ENCODE results near the gene AKAP13.

DNA sequence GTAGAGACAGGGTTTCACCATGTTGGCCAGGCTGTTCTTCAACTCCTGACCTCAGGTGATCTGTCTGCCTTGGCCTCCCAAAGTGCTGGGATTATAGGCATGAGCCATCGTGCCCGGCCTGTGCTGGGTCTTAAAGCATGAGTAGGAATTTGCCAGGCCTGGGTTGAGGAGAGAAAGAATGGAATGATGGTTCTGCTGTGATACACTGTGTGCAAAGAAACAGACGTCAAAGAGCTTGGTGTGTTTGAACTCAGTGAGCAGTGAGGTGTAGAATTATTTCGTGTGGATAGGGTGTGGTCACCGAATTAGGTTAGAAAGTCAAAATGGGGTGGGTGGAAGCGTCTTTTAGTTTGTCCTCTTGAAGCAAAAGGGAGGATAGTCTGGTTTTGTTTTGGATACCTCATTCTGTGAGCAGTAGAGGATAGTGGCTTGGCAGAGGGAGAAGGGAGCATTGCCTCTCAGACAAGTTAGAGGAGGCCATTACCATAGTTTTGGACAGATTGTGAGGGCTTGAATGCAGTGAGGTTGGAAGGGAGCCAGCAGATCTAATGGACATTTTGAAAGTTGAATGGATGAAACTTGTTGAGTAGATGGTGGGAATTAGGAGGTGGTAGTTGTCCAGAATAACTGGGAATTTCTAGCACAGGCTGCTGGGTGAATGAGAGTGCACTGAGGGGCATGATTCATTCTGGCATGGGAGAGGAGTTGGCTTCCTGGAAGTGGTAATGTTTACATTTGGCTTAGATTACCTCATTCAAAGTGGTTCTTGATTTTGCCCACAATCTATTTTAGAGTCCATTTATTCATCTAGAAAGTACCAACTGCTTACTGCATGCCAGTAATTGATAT lies 27.2 kb downstream of the AKAP13 start:
- TF ChIP-seq, protein P1, sequence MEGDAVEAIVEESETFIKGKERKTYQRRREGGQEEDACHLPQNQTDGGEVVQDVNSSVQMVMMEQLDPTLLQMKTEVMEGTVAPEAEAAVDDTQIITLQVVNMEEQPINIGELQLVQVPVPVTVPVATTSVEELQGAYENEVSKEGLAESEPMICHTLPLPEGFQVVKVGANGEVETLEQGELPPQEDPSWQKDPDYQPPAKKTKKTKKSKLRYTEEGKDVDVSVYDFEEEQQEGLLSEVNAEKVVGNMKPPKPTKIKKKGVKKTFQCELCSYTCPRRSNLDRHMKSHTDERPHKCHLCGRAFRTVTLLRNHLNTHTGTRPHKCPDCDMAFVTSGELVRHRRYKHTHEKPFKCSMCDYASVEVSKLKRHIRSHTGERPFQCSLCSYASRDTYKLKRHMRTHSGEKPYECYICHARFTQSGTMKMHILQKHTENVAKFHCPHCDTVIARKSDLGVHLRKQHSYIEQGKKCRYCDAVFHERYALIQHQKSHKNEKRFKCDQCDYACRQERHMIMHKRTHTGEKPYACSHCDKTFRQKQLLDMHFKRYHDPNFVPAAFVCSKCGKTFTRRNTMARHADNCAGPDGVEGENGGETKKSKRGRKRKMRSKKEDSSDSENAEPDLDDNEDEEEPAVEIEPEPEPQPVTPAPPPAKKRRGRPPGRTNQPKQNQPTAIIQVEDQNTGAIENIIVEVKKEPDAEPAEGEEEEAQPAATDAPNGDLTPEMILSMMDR (IDR thresholded peaks at IDR 0.05) = no peak
- no peak for TF ChIP-seq POLR2A (IDR thresholded peaks at IDR 0.05)

All from uterus (tissue), 2 donors.